Heart left ventricle (tissue), 16 donors: ENCODE results near the gene TTLL11. TPM values are rescaled to one million over a fixed set of nuclear protein-coding genes. Genes with fewer than 3 reads are reported as not detected.
A peak's percentile ranks its signal among the peaks of the same experiment; 100 is the strongest.

Source experiments
- ATAC-seq, 4 donors: fragments of 200-7000 bp; cut with Tn5 transposase; one replicate each; pipeline ENCODE4 v1.9.1; 2020 to 2022; ENCODE audit warnings: moderate library complexity in 4 of 4, mild to moderate bottlenecking in 3 of 4, moderate number of reproducible peaks in 1 of 4
- DNase-seq, 5 donors: peaks; one replicate each; pipeline ENCODE4 v3.0.0-alpha.2; 2020
- H3K27ac ChIP-seq, 12 donors: fragments of 200-600 bp; sonication (generic) in 4 of 12; one replicate each; pipeline versions ENCODE4 v1.5.0 to v1.8.0; 2016 to 2022; ENCODE audit warnings: mild to moderate bottlenecking in 2 of 12
- H3K27me3 ChIP-seq, 9 donors: fragments of 200-600 bp; sonication (generic) in 2 of 9; one replicate each; pipeline versions ENCODE4 v1.5.1 to v1.8.0; 2016 to 2022; ENCODE audit warnings: mild to moderate bottlenecking in 3 of 9
- H3K36me3 ChIP-seq, 9 donors: fragments of 200-600 bp; sonication (generic) in 2 of 9; one replicate each; pipeline versions ENCODE4 v1.5.0 to v1.8.0; 2018 to 2022; ENCODE audit warnings: mild to moderate bottlenecking in 2 of 9
- H3K4me1 ChIP-seq, 12 donors: fragments of 200-600 bp; sonication (generic) in 4 of 12; one replicate each; pipeline versions ENCODE4 v1.5.0 to v1.8.0; 2016 to 2022; ENCODE audit warnings: mild to moderate bottlenecking in 3 of 12
- H3K4me3 ChIP-seq, 12 donors: fragments of 200-600 bp; sonication (generic) in 4 of 12; one replicate each; pipeline versions ENCODE4 v1.5.0 to v1.8.0; 2017 to 2022; ENCODE audit warnings: mild to moderate bottlenecking in 9 of 12, moderate library complexity in 4 of 12
- H3K9me3 ChIP-seq, 12 donors: fragments of 200-600 bp; sonication (generic) in 4 of 12; one replicate each; pipeline versions ENCODE4 v1.5.0 to v1.8.0; 2016 to 2022; ENCODE audit warnings: mild to moderate bottlenecking in 1 of 12
- CTCF ChIP-seq, 12 donors: fragments of 200-600 bp; sonication (generic) in 4 of 12; IDR thresholded peaks; one replicate each; pipeline versions ENCODE4 v1.5.0 to v1.8.0; 2018 to 2022; ENCODE audit warnings: antibody characterized with exemption in 12 of 12, mild to moderate bottlenecking in 5 of 12
- POLR2A ChIP-seq, 2 donors: fragments of 450-650 bp; IDR thresholded peaks; one replicate each; pipeline ENCODE4 v1.6.1; 2017; ENCODE audit warnings: antibody characterized with exemption in 2 of 2, mild to moderate bottlenecking in 2 of 2, moderate library complexity in 2 of 2
- WGBS, 4 donors: extraction: QIAGEN DNeasy Blood & Tissue Kit in 2 of 4; methylation state at CpG; one replicate each; pipeline versions ENCODE4 v1.1.5 to v1.1.7; 2013 to 2018; 5-methylcytosine and 5-hydroxymethylcytosine counted together
- intact Hi-C, 10 donors: fragments of 100-400 bp; cut with DNase I; formaldehyde crosslinking; loops; one replicate each; pipeline versions ENCODE4 v1.11.1 to v1.14.2; 2022
- polyA plus RNA-seq, 2 donors: library from polyadenylated mRNA; stranded (reverse); fragments of 200-250 nt; gene quantifications; one replicate each; pipeline ENCODE4 v1.2.3, GENCODE V29; 2013
- total RNA-seq, 9 donors: library from RNA; depleted of rRNA in 2 of 9; stranded (reverse); fragments of >200 nt in 2 of 9; fragmentation: NEBNext Ultra II Directional in 3 of 9; extraction: Animal tissue kit (Norgen Biotek cat#: 25700) in 3 of 9; gene quantifications; one replicate each; pipeline versions ENCODE4 v1.1.0 to v1.2.4, GENCODE V29; 2016 to 2023
- donor health status: ischemic (EF 13 %, LVEDD 7.1; RV severe dilation, severe dysfunction).
- donor health status: healthy with polysubstance abuse.
- donor health status: DM: no; HTN: yes; CAD: no.
- donor health status: DM: no; HTN: no; CAD: no.
- donor health status: ischemic (EF 25% LVEDD 6.9; RV normal size, moderate dysfunction).
- donor health status: ischemic (EF 25% LVEDD 5.7; RV mildly dilated, moderate dysfunction).
- donor health status: healthy.
- donor health status: DM: yes; HTN: yes; CAD: no.
- donor health status: ischemic (EF 35%, LVEDD 5.7; RV mildly dilated, moderate dysfunction).
- donor health status: nonischemic (EF 11% LVEDD 7.7; RV severe dilation, severe dysfunction).
- donor health status: DM: yes; HTN: yes; CAD: no.
- donor health status: PGD.
- donor health status: ischemic (EF 29% LVEDD 5.4; RV normal size, mild dysfunction).
- donor health status: nonischemic (EF 23%, LVEDD 6.1; RV moderate dilation, normal function).

TTLL11 gene
- total and polyA plus RNA-seq, 11 donors: 2.7 to 10.9 (median 7.9) TPM

GRCh38 chr9:121876255-121876654 is 216.9 kb downstream of the TTLL11 start:
- DNase-seq: no peak
- H3K4me3 ChIP-seq: no peak overlapping the region
- H3K27ac ChIP-seq: peak overlapping the region in 1 of 12 donors; percentile 30
- no peak for TF ChIP-seq POLR2A (IDR thresholded peaks at IDR 0.05)
- no peak for TF ChIP-seq CTCF (IDR thresholded peaks at IDR 0.05)
- H3K27me3 ChIP-seq: no peaks in the 10 kb centered on the region
- WGBS, 4 donors: 68 to 81% (median 78%) methylated on average over 2 of the region's 2 CpGs
- intact Hi-C loops: no loop called here
- no peaks in the 10 kb centered on the region for H3K36me3 ChIP-seq
- H3K9me3 ChIP-seq: no peaks in the 10 kb centered on the region
- H3K4me1 ChIP-seq: peaks cover 0 to 11% (median 1%) of the 10 kb centered on the region in 12 donors
- ATAC-seq: peak in 1 of 4 donors; percentile 18

GRCh38 chr9:121874524-121874923 is 218.6 kb downstream of the TTLL11 start:
- no peak overlapping the region for H3K27ac ChIP-seq
- H3K4me3 ChIP-seq: no peak overlapping the region
- H3K4me1 ChIP-seq: peaks cover 0 to 11% (median 1%) of the 10 kb centered on the region in 12 donors
- peaks cover 0 to 7% (median 0%) of the 10 kb centered on the region in 9 donors for H3K36me3 ChIP-seq
- intact Hi-C loops: no loop called here
- WGBS, 4 donors: 96 to 98% (median 97%) methylated on average over 6 of the region's 6 CpGs
- no peaks in the 10 kb centered on the region for H3K9me3 ChIP-seq
- no peaks in the 10 kb centered on the region for H3K27me3 ChIP-seq
- ATAC-seq (no peak), DNase-seq (no peak)
- no peak for TF ChIP-seq POLR2A (IDR thresholded peaks at IDR 0.05)
- TF ChIP-seq CTCF (IDR thresholded peaks at IDR 0.05): no peak

GRCh38 chr9:121871431-121872025 is 221.6 kb downstream of the TTLL11 start:
- intact Hi-C loops: no loop called here

GRCh38 chr9:121870271-121870670 is 222.8 kb downstream of the TTLL11 start:
- no peak overlapping the region for H3K27ac ChIP-seq
- intact Hi-C loops: no loop called here
- no peak for TF ChIP-seq CTCF (IDR thresholded peaks at IDR 0.05)
- no peak for TF ChIP-seq POLR2A (IDR thresholded peaks at IDR 0.05)
- no peaks in the 10 kb centered on the region for H3K4me1 ChIP-seq
- no peak overlapping the region for H3K4me3 ChIP-seq
- no peak for DNase-seq
- H3K9me3 ChIP-seq: no peaks in the 10 kb centered on the region
- no peak for ATAC-seq
- H3K27me3 ChIP-seq: no peaks in the 10 kb centered on the region
- 96 to 97% (median 96%) methylated on average over 10 of the region's 10 CpGs for WGBS, 4 donors
- peaks cover 0 to 7% (median 0%) of the 10 kb centered on the region in 9 donors for H3K36me3 ChIP-seq

More at GRCh38 chr9:121871431-121872025, 221.6 kb downstream of the TTLL11 start:
- no peak for DNase-seq
- peaks cover 0 to 6% (median 0%) of the 10 kb centered on the region in 12 donors for H3K4me1 ChIP-seq
- WGBS, 4 donors: 82 to 85% (median 83%) methylated on average over 8 of the region's 8 CpGs
- no peak overlapping the region for H3K27ac ChIP-seq
- no peak overlapping the region for H3K4me3 ChIP-seq
- no peak for TF ChIP-seq CTCF (IDR thresholded peaks at IDR 0.05)
- TF ChIP-seq POLR2A (IDR thresholded peaks at IDR 0.05): no peak
- no peak for ATAC-seq
- peaks cover 0 to 7% (median 0%) of the 10 kb centered on the region in 9 donors for H3K36me3 ChIP-seq
- H3K9me3 ChIP-seq: no peaks in the 10 kb centered on the region
- H3K27me3 ChIP-seq: no peaks in the 10 kb centered on the region
